Body of pancreas (tissue), 4 donors: ENCODE data around the gene PACRG. TPM values are rescaled to one million over a fixed set of nuclear protein-coding genes. Genes with fewer than 3 reads are reported as not detected.
A peak's percentile ranks its signal among the peaks of the same experiment; 100 is the strongest.

Experiments
- ATAC-seq: fragments of 150-250 bp; one replicate; pipeline ENCODE4 v1.9.1; 2016
- DNase-seq, 4 donors: peaks; one replicate each; pipeline ENCODE4 v3.0.0-alpha.2; 2019
- H3K27ac ChIP-seq, 4 donors: fragments of 200-600 bp; sonication (generic); 1 replicate in 3 of 4; 2 replicates in 1 of 4; pipeline versions ENCODE4 v1.5.1 to v1.6.1; 2016 to 2019; ENCODE audit warnings: mild to moderate bottlenecking in 1 of 4, mixed read lengths in 1 of 4, moderate library complexity in 1 of 4
- H3K27me3 ChIP-seq, 2 donors: fragments of 200-600 bp; sonication (generic); one replicate each; pipeline ENCODE4 v1.6.0; 2016; ENCODE audit warnings: mild to moderate bottlenecking in 1 of 2
- H3K36me3 ChIP-seq, 2 donors: fragments of 200-600 bp; sonication (generic); replicated peaks in 1 of 2; 2 replicates each; pipeline ENCODE4 v1.5.1; 2016; ENCODE audit warnings: low read depth in 2 of 2; ENCODE audit not compliant: insufficient read depth in 1 of 2
- H3K4me1 ChIP-seq: fragments of 200-600 bp; sonication (generic); one replicate; pipeline ENCODE4 v1.6.0; 2016
- H3K4me3 ChIP-seq, 2 donors: fragments of 200-600 bp; sonication (generic); 1 replicate in 1 of 2; 2 replicates in 1 of 2; pipeline ENCODE4 v1.5.1; 2016 to 2019
- H3K9me3 ChIP-seq, 3 donors: fragments of 200-600 bp; sonication (generic); 1 replicate in 2 of 3; 2 replicates in 1 of 3; pipeline ENCODE4 v1.5.1; 2016
- CTCF ChIP-seq, 7 experiments: fragments of 450-650 bp in 4 of 7; fragments of 200-600 bp in 3 of 7; sonication (generic) in 3 of 7; IDR thresholded peaks; one replicate each; pipeline ENCODE4 v1.5.1; 2016 to 2019; ENCODE audit warnings: antibody characterized with exemption in 7 of 7
- POLR2A ChIP-seq, 3 donors: fragments of 450-650 bp; IDR thresholded peaks; one replicate each; pipeline ENCODE4 v1.6.1; 2016; ENCODE audit warnings: antibody characterized with exemption in 3 of 3, mild to moderate bottlenecking in 2 of 3
- WGBS, 2 donors: methylation state at CpG; one replicate each; pipeline ENCODE4 v1.1.5; 2017; 5-methylcytosine and 5-hydroxymethylcytosine counted together
- intact Hi-C: fragments of 100-400 bp; cut with DNase I; formaldehyde crosslinking; loops from one replicate; pipeline ENCODE4 v1.15.1; 2023
- total RNA-seq, 2 donors: library from RNA; depleted of rRNA; stranded (reverse); fragments of >200 nt; gene quantifications; one replicate each; pipeline ENCODE4 v1.1.0, GENCODE V29; 2016

Gene PACRG
- total RNA-seq, 2 donors from 2014 or later = 7.8 to 10.9 TPM

- no peaks in the 10 kb centered on the region for H3K9me3 ChIP-seq
- DNase-seq (no peak), ATAC-seq (no peak)
- no peak overlapping the region for H3K27ac ChIP-seq
- WGBS, 2 donors = 76 to 82% methylated on average over 6 of the region's 6 CpGs
- no peak for TF ChIP-seq POLR2A (IDR thresholded peaks at IDR 0.05)
- no peak for TF ChIP-seq CTCF (IDR thresholded peaks at IDR 0.05)
- intact Hi-C loops = no loop called here
- H3K27me3 ChIP-seq = no peaks in the 10 kb centered on the region
- H3K4me1 ChIP-seq = no peaks in the 10 kb centered on the region
- no peak overlapping the region for H3K4me3 ChIP-seq
- no peaks in the 10 kb centered on the region for H3K36me3 ChIP-seq
Measured at GRCh38 chr6:163188746-163189145, 461.0 kb downstream of the PACRG start.

DNA sequence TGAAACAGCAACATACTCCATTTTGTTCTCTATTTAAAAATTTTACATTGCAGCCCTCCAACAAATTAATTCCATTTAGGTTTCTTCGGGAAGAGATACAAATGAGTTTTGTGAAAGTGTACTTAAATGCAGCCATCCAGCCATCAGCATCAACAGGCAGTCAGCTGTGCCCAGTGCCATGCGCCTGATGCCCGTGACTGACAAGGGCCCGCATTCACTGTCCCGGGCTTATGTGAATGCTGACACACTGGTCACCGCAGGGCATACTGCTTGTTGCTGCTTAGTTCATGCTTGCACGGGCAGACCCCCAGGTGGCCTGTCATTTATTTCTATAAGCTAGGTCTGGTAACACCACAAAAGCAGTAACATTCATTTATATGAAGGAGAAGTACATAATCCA lies 461.8 kb downstream of the PACRG start:
- DNase-seq = no peak
- Histone ChIP-seq H3K36me3 (no peaks in the 10 kb centered on the region), H3K4me3 (no peak overlapping the region), H3K27ac (no peak overlapping the region), H3K4me1 (no peaks in the 10 kb centered on the region), H3K9me3 (no peaks in the 10 kb centered on the region), H3K27me3 (no peaks in the 10 kb centered on the region)
- no peak for ATAC-seq
- no peak for TF ChIP-seq CTCF (IDR thresholded peaks at IDR 0.05)
- intact Hi-C loops = no loop called here
- 90 to 94% methylated on average over 7 of the region's 7 CpGs for WGBS, 2 donors

DNA sequence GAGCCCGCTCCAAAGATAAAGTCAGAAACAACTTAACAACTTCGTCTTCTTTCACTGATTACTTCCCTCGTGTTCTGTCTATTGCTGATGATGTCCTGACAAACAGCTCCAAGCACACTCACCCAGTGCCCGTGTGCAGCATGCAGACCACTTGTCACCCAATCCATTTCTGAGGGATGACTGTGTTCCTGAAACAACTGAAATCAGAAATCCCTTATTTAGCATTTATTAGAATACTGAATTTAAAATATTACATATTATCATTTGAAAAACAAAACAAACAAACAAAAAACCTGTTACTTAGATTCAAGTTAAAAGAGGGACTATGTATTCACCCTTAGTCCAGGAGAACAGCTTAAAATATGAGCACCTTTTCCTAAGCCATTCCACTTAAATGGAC lies 463.0 kb downstream of the PACRG start:
- Histone ChIP-seq H3K4me3 (no peak overlapping the region), H3K27ac (no peak overlapping the region), H3K9me3 (no peaks in the 10 kb centered on the region), H3K36me3 (no peaks in the 10 kb centered on the region), H3K4me1 (no peaks in the 10 kb centered on the region), H3K27me3 (no peaks in the 10 kb centered on the region)
- no peak for ATAC-seq
- no peak for DNase-seq
- TF ChIP-seq CTCF (IDR thresholded peaks at IDR 0.05) (no peak), POLR2A (IDR thresholded peaks at IDR 0.05) (no peak)
- 83 to 84% methylated on average over 4 of the region's 4 CpGs for WGBS, 2 donors
- intact Hi-C loops = no loop called here

- no peak overlapping the region for H3K27ac ChIP-seq
- no peaks in the 10 kb centered on the region for H3K9me3 ChIP-seq
- H3K36me3 ChIP-seq = no peaks in the 10 kb centered on the region
- H3K4me1 ChIP-seq = no peaks in the 10 kb centered on the region
- ATAC-seq = peak; percentile 65
- no peak overlapping the region for H3K4me3 ChIP-seq
- H3K27me3 ChIP-seq = no peaks in the 10 kb centered on the region
- WGBS, 2 donors = 44 to 46% methylated on average over 7 of the region's 7 CpGs
- no peak for TF ChIP-seq CTCF (IDR thresholded peaks at IDR 0.05)
- TF ChIP-seq POLR2A (IDR thresholded peaks at IDR 0.05) = no peak
- intact Hi-C loops = no loop called here
- DNase-seq = no peak
Measured at GRCh38 chr6:163191704-163192537, 464.1 kb downstream of the PACRG start.

DNA sequence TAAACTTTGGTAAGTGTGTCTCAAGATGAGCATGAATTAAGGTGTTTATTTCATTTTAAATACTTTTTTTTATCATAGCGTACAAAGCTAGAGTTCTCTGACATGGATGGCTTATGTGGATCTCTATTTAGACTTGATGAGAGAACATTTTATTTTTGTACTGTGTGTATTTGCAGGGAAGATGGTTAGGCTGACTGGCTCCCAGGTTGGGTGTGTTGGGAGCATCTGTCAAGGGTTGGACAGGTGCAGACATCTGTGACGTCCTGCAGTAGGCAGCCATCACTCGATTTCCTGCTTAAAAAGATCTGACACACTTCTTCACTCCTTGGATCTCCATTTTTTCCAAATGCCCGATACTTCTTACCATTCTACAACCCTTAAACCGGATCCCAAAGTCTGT lies 464.8 kb downstream of the PACRG start:
- no peaks in the 10 kb centered on the region for H3K9me3 ChIP-seq
- H3K4me1 ChIP-seq = no peaks in the 10 kb centered on the region
- no peaks in the 10 kb centered on the region for H3K36me3 ChIP-seq
- 55 to 56% methylated on average over 5 of the region's 5 CpGs for WGBS, 2 donors
- intact Hi-C loops = no loop called here
- no peak for DNase-seq
- no peaks in the 10 kb centered on the region for H3K27me3 ChIP-seq
- no peak for ATAC-seq
- no peak overlapping the region for H3K27ac ChIP-seq
- TF ChIP-seq POLR2A (IDR thresholded peaks at IDR 0.05) (no peak), CTCF (IDR thresholded peaks at IDR 0.05) (no peak)
- no peak overlapping the region for H3K4me3 ChIP-seq
